ENCODE data around the gene MPO. TPM values are rescaled to one million over a fixed set of nuclear protein-coding genes. Genes with fewer than 3 reads are reported as not detected.
A peak's percentile ranks its signal among the peaks of the same experiment; 100 is the strongest.

Gene MPO
- total RNA-seq, 1 donor from 2014 or later: not detected

DNA sequence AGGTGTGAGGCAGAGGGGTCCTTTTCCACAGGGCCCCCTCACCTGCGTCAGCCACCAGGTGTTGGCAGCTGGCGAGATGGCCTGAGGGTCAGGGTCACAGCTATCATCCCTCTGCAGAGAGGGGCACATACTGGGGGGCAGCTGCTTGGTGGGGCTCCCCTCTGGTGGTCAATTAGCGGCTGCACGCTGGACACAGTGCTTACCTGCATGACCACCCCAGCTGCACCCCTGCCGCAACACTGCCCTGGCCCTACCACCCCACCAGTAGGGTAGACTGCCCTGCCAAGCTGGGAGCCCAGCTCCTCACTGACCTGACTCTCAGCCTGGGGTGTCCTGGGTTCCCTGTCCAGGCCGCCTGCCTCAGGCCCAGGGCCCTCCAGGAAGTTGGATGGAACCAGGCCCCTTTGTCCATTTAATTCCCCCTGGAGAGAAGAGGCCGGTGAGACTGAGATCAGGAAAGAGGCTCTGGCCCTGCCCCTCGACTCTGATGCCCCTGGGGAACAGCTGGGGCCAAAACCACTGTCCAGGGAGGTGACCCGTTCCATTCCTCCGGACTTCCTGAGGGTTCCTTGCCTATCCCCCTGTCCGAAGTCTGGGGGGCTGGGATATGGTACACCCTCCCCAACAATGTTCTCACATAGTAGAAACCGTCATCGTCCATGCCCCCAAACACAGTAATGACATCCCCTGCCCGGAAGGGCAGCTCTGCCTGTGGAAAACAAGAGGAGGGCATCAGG, 24.2 kb upstream of the MPO start:
- H3K4me1 ChIP-seq: no peaks in the 10 kb centered on the region
- intact Hi-C loops (cut with DNase I): no loop called here
- DNase-seq (ENCODE audit: extremely low spot score in 2 of 2): peak; percentile 80 to 89
- no peak overlapping the region for H3K27ac ChIP-seq
- H3K9me3 ChIP-seq: no peaks in the 10 kb centered on the region
- no peak overlapping the region for H3K4me3 ChIP-seq
- no peaks in the 10 kb centered on the region for H3K27me3 ChIP-seq
- TF ChIP-seq POLR2AphosphoS5 (IDR thresholded peaks at IDR 0.05; ENCODE audit: insufficient read depth in 1 of 2, low read depth in 1 of 2): no peak
- TF ChIP-seq POLR2A (IDR thresholded peaks at IDR 0.05): no peak
- TF ChIP-seq, protein P1, sequence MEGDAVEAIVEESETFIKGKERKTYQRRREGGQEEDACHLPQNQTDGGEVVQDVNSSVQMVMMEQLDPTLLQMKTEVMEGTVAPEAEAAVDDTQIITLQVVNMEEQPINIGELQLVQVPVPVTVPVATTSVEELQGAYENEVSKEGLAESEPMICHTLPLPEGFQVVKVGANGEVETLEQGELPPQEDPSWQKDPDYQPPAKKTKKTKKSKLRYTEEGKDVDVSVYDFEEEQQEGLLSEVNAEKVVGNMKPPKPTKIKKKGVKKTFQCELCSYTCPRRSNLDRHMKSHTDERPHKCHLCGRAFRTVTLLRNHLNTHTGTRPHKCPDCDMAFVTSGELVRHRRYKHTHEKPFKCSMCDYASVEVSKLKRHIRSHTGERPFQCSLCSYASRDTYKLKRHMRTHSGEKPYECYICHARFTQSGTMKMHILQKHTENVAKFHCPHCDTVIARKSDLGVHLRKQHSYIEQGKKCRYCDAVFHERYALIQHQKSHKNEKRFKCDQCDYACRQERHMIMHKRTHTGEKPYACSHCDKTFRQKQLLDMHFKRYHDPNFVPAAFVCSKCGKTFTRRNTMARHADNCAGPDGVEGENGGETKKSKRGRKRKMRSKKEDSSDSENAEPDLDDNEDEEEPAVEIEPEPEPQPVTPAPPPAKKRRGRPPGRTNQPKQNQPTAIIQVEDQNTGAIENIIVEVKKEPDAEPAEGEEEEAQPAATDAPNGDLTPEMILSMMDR (IDR thresholded peaks at IDR 0.05): no peak
- no peaks in the 10 kb centered on the region for H3K36me3 ChIP-seq

DNA sequence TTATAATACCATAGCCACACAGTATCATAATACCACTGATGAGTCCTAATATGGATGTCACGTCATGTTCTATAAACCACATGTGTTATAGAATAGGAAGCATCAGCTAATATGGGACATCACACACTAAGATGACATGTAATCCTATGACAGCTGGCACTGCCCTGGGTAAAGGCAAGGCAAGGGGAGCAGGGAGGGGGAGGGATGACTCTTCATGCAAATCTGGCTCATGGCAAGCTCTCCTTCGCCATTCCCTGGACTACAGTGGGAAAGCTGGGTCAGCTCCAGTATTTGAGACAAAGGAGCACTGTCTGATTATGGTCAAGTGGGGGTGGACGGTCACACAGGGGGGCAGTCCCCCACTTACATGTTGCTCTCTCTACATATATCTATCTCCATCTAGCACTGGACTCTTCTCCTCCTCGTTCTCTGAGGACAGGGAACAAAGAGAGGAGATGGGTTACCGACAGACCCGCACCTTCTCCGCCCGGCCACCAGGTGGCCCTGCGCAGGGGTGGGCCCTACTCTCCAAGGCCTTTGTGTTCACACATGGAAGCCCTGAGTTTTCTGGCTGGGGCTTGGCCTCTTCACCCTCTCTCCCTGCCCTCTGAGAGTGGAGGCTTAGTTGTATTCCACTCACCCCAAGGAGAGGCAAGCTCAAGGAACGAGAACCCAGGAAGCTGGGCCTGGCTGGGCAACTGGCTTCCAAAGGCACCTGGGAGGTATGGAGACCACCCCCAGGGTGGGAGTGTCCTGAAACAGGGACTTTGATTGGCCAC, 23.4 kb upstream of the MPO start:
- no peaks in the 10 kb centered on the region for H3K27me3 ChIP-seq

DNA sequence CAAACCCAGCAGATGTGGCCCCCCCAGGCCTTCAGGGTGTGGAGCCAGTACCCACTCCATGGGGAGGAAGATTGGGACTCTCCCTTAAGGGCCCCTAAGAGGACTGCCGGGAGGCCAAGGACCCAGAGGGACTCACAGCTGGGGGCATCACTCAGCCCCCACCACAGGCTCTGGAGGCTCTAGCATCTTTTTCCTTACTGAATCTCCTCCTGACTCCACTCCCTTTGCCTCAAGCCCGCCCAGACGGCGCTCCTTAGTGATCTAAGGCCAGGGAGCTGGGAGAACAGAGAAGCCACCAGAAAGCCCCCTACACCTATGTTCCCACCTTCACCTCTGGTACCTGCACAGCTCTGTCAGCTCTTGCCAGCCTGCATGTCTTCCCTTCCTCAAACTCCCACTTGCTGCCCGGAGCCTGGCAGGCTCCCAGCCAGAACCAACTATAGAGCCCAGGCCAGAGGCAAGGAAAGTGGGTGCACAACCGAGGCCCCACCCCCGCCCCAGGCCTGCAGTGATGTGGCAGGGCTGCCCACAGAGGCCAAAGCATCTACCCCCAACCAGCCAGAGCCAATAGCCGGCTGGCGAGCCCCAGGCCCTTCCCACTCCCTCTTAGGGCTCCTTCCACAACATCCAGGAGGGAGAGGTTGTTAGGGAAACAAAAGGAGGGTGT, 22.3 kb upstream of the MPO start:
- DNase-seq (ENCODE audit: extremely low spot score in 2 of 2): peak; percentile 79 to 93
- H3K27ac ChIP-seq: no peak overlapping the region
- intact Hi-C loops (cut with DNase I): no loop called here

More for the DNA sequence above, 23.4 kb upstream of the MPO start:
- TF ChIP-seq, protein P1 (IDR thresholded peaks at IDR 0.05): peak in 1 of 3 experiments; percentile 21
- no peak for TF ChIP-seq POLR2A (IDR thresholded peaks at IDR 0.05)
- TF ChIP-seq POLR2AphosphoS5 (IDR thresholded peaks at IDR 0.05; ENCODE audit: insufficient read depth in 1 of 2, low read depth in 1 of 2): no peak
- Histone ChIP-seq H3K4me1 (no peaks in the 10 kb centered on the region), H3K9me3 (no peaks in the 10 kb centered on the region), H3K27ac (no peak overlapping the region), H3K36me3 (no peaks in the 10 kb centered on the region), H3K4me3 (no peak overlapping the region)
- intact Hi-C loops (cut with DNase I): no loop called here
- DNase-seq (ENCODE audit: extremely low spot score in 2 of 2): no peak

GRCh38 chr17:58302171-58302918, 21.6 kb upstream of the MPO start:
- Histone ChIP-seq H3K9me3 (no peaks in the 10 kb centered on the region), H3K27ac (no peak overlapping the region), H3K4me3 (no peak overlapping the region), H3K36me3 (no peaks in the 10 kb centered on the region), H3K27me3 (no peaks in the 10 kb centered on the region), H3K4me1 (no peaks in the 10 kb centered on the region)
- peak in 1 of 2 donors; percentile 90 for DNase-seq (ENCODE audit: extremely low spot score in 2 of 2)
- TF ChIP-seq POLR2A (IDR thresholded peaks at IDR 0.05): no peak
- TF ChIP-seq, protein P1 (IDR thresholded peaks at IDR 0.05): no peak
- no peak for TF ChIP-seq POLR2AphosphoS5 (IDR thresholded peaks at IDR 0.05; ENCODE audit: insufficient read depth in 1 of 2, low read depth in 1 of 2)
- intact Hi-C loops (cut with DNase I): no loop called here

More for the DNA sequence above, 22.3 kb upstream of the MPO start:
- no peak overlapping the region for H3K4me3 ChIP-seq
- H3K9me3 ChIP-seq: no peaks in the 10 kb centered on the region
- H3K27me3 ChIP-seq: no peaks in the 10 kb centered on the region
- H3K36me3 ChIP-seq: no peaks in the 10 kb centered on the region
- H3K4me1 ChIP-seq: no peaks in the 10 kb centered on the region
- TF ChIP-seq POLR2AphosphoS5 (IDR thresholded peaks at IDR 0.05; ENCODE audit: insufficient read depth in 1 of 2, low read depth in 1 of 2) (no peak), POLR2A (IDR thresholded peaks at IDR 0.05) (no peak)
- TF ChIP-seq, protein P1 (IDR thresholded peaks at IDR 0.05): no peak

All from vagina (tissue), 2 donors.